GM12892 (cell line): ENCODE results near the gene ZNF273.
"Not testable (repeated sequence)": the region's sequence is repeated elsewhere in the genome, so short reads cannot be mapped to it uniquely, and the experiment has no call there.

Experiments
- POLR2A ChIP-seq: IDR thresholded peaks from 2 replicates; pipeline ENCODE4 v1.6.1; 2011; ENCODE audit warnings: low read depth, low read length, control low read depth
- POLR2AphosphoS5 ChIP-seq: IDR thresholded peaks from 2 replicates; pipeline ENCODE4 v1.6.1; 2011; ENCODE audit warnings: low read depth, low read length, control low read depth
- TAF1 ChIP-seq: IDR thresholded peaks from 2 replicates; pipeline ENCODE4 v1.6.1; 2011; ENCODE audit warnings: low read depth, mild to moderate bottlenecking, control low read depth, low read length, borderline replicate concordance

GRCh38 chr7:64928252-64929187 is 25.4 kb downstream of the ZNF273 start:
- TF ChIP-seq POLR2A, TAF1, POLR2AphosphoS5: not testable (repeated sequence)
